Right cardiac atrium (tissue), 5 donors: Measurements from ENCODE around the gene GJC2. TPM values are rescaled to one million over a fixed set of nuclear protein-coding genes. Genes with fewer than 3 reads are reported as not detected.

ENCODE experiments used
- ATAC-seq, 2 donors: fragments of 200-7000 bp; cut with Tn5 transposase; one replicate each; pipeline versions ENCODE4 v1.8.0 to v1.9.1; 2020; ENCODE audit warnings: moderate library complexity in 2 of 2, mild to moderate bottlenecking in 1 of 2
- DNase-seq, 3 donors: peaks; one replicate each; pipeline ENCODE4 v3.0.0-alpha.2; 2020
- H3K27ac ChIP-seq: one replicate; pipeline ENCODE4 v1.5.1; 2013; ENCODE audit warnings: mild to moderate bottlenecking, low read length, control low read depth, moderate library complexity
- H3K27me3 ChIP-seq: one replicate; pipeline ENCODE4 v1.6.1; 2013; ENCODE audit not compliant: control insufficient read depth, insufficient read depth
- H3K4me1 ChIP-seq: one replicate; pipeline ENCODE4 v1.6.1; 2013; ENCODE audit warnings: low read length; ENCODE audit not compliant: control insufficient read depth, insufficient read depth
- H3K4me3 ChIP-seq: one replicate; pipeline ENCODE4 v1.5.1; 2013; ENCODE audit warnings: low read length, control low read depth
- H3K9me3 ChIP-seq: one replicate; pipeline ENCODE4 v1.6.1; 2013; ENCODE audit warnings: low read length; ENCODE audit not compliant: control insufficient read depth
- WGBS: extraction: QIAGEN DNeasy Blood & Tissue Kit; methylation state at CpG from one replicate; pipeline ENCODE4 v1.1.7; 2013; 5-methylcytosine and 5-hydroxymethylcytosine counted together
- intact Hi-C, 4 donors: fragments of 100-400 bp; cut with DNase I; formaldehyde crosslinking; loops; one replicate each; pipeline versions ENCODE4 v1.11.0 to v1.14.0; 2022 to 2023
- polyA plus RNA-seq: library from polyadenylated mRNA; stranded (reverse); fragments of 200-250 nt; gene quantifications from one replicate; pipeline ENCODE4 v1.2.3, GENCODE V29; 2013
- total RNA-seq, 4 donors: library from RNA; stranded (reverse); fragmentation: NEBNext Ultra II Directional; extraction: Animal tissue kit (Norgen Biotek cat#: 25700); gene quantifications; one replicate each; pipeline ENCODE4 v1.2.1, GENCODE V29; 2021
- donor health status: healthy with polysubstance abuse.
- donor health status: DM: no; HTN: yes; CAD: no.
- donor health status: DM: no; HTN: no; CAD: no.
- donor health status: DM: no; HTN: yes; CAD: no; lungs with severe emphysema.
- donor health status: DM: yes; HTN: yes; CAD: no.

Gene GJC2
- total and polyA plus RNA-seq, 5 donors, result 1.2 to 2.2 (median 1.6) TPM

DNA sequence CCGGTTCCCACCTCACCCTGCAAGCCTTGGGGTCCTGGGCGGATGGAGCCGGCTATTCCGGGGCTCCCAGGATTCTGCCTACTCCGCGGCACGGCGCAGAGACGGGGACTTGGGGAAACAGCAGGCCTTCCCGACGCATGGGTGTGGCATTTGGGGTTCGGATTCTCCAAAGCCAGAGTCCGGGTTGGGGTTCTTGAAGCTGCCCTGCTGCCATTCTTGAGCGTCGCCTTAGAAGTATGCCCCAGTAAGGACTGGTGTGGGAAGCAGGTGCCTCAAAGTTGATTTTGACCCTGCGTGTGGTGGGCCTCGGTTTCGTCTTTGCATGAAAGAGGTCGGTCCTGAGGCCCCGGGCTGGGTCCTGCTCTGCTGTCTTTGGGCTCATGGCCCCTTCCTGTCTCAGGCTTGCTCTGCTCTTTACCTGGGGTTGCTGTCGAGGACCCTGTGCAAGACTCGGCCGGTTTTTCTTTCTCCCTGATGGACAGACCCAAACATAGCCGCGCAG is 9.0 kb upstream of the GJC2 start:
- intact Hi-C loops, result loop anchor here in 1 of 4 donors (2.0 kb wide), 1 partner anchor 22 kb away; no protein-coding TSS in a partner anchor
- H3K27me3 ChIP-seq, result no peaks in the 10 kb centered on the region
- DNase-seq, result no peak
- H3K4me3 ChIP-seq, result peak overlapping the region; percentile 72
- no peak for ATAC-seq
- H3K27ac ChIP-seq, result peak overlapping the region; percentile 83
- peaks cover 14% of the 10 kb centered on the region for H3K4me1 ChIP-seq
- H3K9me3 ChIP-seq, result no peaks in the 10 kb centered on the region
- WGBS, result 5% methylated on average over 25 of the region's 25 CpGs

DNA sequence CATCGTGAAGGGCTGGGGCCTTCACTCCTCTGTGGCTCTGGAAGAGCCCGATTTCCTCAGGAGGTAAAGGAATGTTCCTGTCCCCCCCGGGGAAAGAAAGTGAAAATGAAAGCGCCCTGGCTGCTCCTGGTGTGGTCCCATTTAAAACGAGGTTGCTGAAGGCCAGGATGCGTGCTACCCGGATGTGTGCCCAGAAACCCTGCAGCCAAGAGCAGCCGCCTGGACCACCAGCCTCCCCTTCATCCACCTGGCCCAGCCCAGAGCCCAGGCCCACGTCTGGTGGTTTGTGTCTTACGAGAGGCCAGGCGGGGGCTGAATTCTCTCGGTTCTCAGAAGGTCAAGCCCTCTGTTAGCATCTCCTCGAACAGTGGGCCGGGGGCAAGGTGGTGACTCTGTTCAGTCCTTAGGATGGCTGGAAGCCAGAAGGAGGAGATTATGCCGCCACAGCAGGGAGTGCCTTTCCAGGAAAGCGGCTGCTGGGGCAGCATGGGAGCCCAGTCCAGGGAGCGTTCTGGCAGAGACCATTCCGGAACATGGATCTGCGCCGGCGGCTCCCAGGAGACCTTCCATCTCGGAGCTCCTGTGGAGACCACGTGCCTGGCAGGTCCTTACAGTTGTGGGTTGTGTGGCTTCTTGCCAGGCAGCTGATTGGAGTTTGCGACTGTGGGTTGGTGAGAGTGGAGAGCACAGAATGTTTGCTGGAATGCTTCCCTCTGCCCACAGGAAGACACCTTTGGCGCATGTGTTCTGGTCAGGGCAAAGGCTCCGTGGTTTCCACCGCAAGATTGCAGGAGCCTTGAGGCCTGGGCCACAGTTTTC is 8.3 kb upstream of the GJC2 start:
- peak in 1 of 2 donors; percentile 0 for ATAC-seq
- intact Hi-C loops, result loop anchor here in 1 of 4 donors (2.0 kb wide), 1 partner anchor 21 kb away; no protein-coding TSS in a partner anchor

DNA sequence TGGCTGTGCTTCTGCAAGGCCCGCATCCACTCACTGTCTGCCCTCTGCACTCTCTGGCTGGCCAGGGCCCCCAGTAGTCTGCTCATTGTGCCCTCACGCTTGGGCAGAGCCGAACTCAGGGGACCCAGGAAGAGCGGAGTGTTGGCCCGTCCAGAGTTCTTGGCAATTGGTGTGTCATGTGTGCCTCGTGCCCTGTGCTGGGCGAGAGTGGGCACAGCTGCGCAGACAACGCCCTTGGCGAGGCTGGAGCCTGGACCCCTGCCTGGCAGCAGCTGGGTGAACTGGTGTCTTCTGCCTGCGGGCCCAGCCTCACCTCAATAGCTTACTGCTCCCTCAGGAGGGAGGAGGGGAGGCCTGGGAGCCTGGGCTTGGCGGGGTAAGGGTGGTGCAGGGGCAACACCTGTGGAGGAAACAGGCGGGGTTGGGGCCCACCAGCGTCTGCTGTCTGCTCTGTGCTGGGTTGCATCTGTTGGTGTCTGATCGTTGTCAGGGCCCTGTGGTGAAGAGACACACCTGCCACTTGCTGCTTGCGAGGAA is 7.5 kb upstream of the GJC2 start:
- intact Hi-C loops, result no loop called here
- Histone ChIP-seq H3K9me3 (no peaks in the 10 kb centered on the region), H3K4me1 (peaks cover 14% of the 10 kb centered on the region), H3K27ac (peak overlapping the region; percentile 83), H3K27me3 (no peaks in the 10 kb centered on the region), H3K4me3 (no peak overlapping the region)
- WGBS, result 76% methylated on average over 16 of the region's 16 CpGs
- no peak for ATAC-seq
- peak in 2 of 3 donors; percentile 50 to 58 for DNase-seq

More for the DNA sequence above, 8.3 kb upstream of the GJC2 start:
- H3K27ac ChIP-seq, result peak overlapping the region; percentile 83
- WGBS, result 27% methylated on average over 27 of the region's 27 CpGs
- H3K4me1 ChIP-seq, result peaks cover 14% of the 10 kb centered on the region
- DNase-seq, result peak; percentile 79 to 88 (median 87)
- H3K27me3 ChIP-seq, result no peaks in the 10 kb centered on the region
- H3K4me3 ChIP-seq, result peak overlapping the region; percentile 72
- no peaks in the 10 kb centered on the region for H3K9me3 ChIP-seq

DNA sequence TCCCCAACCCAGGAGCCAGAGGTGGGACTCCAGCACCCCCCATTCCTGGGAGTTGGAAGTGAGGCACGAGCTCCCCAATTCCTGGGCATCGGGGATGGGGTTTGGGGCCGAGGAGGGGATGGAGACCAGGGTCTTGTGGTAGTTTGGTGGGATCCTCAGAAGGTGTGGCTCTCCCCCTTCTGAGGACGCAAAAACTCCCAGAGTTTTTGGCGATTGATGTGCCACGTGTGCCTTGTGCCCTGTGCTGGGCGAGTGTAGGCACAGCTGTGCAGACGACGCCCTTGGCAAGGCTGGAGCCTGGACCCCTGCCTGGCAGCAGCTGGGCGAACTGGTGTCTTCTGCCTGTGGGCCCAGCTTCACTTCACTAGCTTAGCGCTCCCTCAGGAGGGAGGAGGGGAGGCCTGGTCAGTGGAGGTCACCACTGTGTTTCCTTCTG is 7.0 kb upstream of the GJC2 start:
- H3K27ac ChIP-seq, result no peak overlapping the region
- DNase-seq, result no peak
- intact Hi-C loops, result no loop called here

DNA sequence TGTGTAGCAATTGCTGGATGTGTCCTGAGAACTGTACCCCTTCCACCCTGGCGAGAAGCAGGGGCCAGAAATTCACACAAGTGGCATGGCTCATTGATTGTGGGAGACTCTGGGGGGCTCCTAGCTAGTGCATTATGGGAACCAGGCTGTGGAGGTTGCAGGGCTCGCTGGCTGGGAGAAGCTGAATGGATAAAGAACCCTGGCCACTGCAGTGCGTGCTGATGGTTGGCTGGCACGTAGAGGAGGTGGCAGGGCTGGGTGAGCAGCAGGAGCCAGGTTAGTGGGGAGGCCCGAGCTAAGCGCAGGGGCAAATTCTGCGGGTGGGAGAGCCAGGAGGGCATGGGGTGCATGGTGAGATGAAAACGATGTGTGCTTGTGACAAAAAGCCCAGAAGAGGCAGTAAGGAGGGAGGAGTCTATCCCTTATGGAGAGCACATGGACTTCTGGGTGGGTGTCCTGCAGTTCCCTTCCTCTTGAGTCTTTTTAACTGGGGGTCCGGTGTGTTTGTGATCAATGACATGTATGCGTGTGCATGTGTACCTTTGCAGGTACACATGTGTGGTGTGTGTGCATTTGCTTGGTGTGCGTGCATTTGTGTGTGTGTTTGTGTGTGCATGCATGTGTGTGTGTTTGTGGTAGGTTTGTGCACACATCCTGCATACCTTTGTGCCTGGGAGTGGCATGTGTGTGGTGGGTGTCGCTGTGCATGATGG is 6.1 kb upstream of the GJC2 start:
- WGBS, result 86% methylated on average over 12 of the region's 12 CpGs
- Histone ChIP-seq H3K4me3 (no peak overlapping the region), H3K27ac (no peak overlapping the region), H3K27me3 (no peaks in the 10 kb centered on the region), H3K4me1 (peaks cover 14% of the 10 kb centered on the region), H3K9me3 (no peaks in the 10 kb centered on the region)
- DNase-seq (no peak), ATAC-seq (no peak)
- intact Hi-C loops, result no loop called here

More for the DNA sequence above, 7.0 kb upstream of the GJC2 start:
- H3K27me3 ChIP-seq, result no peaks in the 10 kb centered on the region
- no peak overlapping the region for H3K4me3 ChIP-seq
- no peak for ATAC-seq
- WGBS, result 79% methylated on average over 11 of the region's 11 CpGs
- H3K4me1 ChIP-seq, result peaks cover 14% of the 10 kb centered on the region
- no peaks in the 10 kb centered on the region for H3K9me3 ChIP-seq

DNA sequence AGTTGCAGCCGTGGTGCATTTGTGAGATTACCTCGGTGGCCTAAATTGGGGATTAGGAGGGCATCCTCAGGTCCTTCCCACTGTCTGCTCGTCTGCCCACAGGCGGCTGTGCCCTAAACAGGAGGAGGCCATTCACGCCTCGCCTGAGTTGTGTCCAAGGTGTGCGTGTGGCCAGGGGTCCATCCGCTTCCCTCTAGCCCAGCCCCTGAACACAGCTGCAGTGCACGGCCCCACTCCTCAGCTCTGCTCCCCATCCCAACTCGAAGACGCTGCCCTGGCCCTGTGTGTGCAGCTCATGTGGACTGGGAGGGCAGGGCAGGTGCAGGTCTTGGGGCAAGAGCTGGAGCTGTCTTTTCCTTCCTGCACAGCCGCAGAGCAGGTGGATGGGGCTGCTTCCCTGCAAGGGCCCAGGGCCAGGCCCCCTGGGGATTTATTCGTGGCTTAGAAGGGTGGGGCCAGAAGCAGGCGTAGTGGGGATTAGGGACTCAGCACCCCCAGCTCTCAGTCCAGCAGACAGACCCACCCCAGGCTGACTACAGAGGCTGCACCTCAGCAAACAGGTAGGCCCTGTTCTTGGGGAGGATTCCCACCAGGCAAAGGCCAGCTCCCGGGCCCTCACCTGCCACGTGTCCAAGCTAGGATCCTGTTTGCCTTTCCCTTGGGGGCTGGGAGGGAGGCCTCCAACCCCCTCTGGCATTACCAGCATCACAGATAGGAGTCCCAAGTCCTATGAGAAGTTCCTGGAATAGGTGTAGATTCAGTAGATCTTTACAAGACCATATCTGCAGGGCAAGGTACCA is 5.3 kb upstream of the GJC2 start:
- 80% methylated on average over 16 of the region's 16 CpGs for WGBS
- ATAC-seq (no peak), DNase-seq (peak in 1 of 3 donors; percentile 56)
- H3K4me1 ChIP-seq, result peaks cover 20% of the 10 kb centered on the region
- intact Hi-C loops, result no loop called here
- no peaks in the 10 kb centered on the region for H3K27me3 ChIP-seq
- no peak overlapping the region for H3K4me3 ChIP-seq
- H3K27ac ChIP-seq, result no peak overlapping the region
- no peaks in the 10 kb centered on the region for H3K9me3 ChIP-seq

DNA sequence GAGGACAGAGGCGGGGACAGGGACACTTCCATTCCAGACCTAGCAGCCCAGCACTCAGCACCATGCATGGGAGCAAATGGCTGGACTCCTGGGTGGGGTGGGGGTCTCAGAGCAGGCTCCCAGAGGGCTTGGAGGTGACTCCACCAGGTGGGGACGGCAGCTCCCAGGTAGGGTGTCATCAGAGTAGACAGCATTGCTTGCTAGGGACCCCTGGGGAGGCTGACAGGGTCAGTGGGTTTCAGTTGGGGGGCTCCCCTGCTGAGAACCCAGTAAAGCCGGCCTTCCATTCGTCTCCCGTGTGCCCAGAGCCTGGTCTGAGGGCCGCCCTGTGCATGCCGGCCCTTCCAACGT is 4.8 kb upstream of the GJC2 start:
- Histone ChIP-seq H3K27me3 (no peaks in the 10 kb centered on the region), H3K27ac (no peak overlapping the region), H3K4me1 (peaks cover 22% of the 10 kb centered on the region), H3K4me3 (no peak overlapping the region), H3K9me3 (no peaks in the 10 kb centered on the region)
- 84% methylated on average over 8 of the region's 8 CpGs for WGBS
- no peak for DNase-seq
- intact Hi-C loops, result no loop called here
- ATAC-seq, result no peak

DNA sequence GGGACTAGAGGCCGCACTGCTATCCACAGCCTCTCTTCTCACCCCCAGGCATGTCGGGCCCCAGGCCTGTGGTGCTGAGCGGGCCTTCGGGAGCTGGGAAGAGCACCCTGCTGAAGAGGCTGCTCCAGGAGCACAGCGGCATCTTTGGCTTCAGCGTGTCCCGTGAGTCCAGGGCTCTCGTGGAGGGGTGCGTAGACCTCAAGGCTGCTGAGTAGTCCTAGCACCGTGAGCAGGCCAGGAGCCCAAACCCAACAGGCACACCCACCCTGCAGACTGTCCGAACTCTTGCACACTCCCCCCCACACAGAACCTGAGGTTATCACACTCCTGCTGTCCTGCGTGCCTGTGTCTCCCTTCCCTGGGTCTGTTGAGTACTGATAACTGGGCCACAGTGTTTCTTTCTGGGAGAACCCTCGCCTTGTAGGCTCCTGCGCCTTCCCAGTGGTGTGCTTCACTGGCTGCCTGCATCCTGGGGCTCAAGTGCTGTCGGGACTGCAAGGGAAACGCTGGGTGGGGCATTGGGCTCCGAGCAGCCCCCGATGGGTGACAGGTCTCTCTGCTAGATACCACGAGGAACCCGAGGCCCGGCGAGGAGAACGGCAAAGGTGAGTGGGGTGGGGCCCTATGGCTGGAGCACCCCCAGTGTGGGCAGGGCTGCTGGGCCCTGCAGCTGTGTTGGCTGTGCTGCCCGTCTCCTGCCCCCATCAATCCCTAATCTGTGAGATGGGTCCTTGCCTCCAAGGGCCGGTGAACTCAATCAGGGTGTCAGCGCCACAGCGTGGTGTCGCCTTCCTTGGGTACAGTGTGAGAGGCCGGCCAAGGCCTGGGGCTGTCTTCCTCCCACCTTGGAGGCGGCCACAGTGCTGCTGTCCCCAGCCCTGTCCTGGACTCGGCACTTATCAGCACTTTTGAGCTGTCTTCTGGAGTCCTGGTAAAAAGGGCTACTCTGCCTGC is 4.0 kb upstream of the GJC2 start:
- intact Hi-C loops, result no loop called here
- peaks cover 25% of the 10 kb centered on the region for H3K4me1 ChIP-seq
- H3K9me3 ChIP-seq, result no peaks in the 10 kb centered on the region
- 87% methylated on average over 31 of the region's 31 CpGs for WGBS
- DNase-seq (peak in 1 of 3 donors; percentile 55), ATAC-seq (no peak)
- H3K27me3 ChIP-seq, result no peaks in the 10 kb centered on the region
- H3K4me3 ChIP-seq, result no peak overlapping the region
- H3K27ac ChIP-seq, result no peak overlapping the region

DNA sequence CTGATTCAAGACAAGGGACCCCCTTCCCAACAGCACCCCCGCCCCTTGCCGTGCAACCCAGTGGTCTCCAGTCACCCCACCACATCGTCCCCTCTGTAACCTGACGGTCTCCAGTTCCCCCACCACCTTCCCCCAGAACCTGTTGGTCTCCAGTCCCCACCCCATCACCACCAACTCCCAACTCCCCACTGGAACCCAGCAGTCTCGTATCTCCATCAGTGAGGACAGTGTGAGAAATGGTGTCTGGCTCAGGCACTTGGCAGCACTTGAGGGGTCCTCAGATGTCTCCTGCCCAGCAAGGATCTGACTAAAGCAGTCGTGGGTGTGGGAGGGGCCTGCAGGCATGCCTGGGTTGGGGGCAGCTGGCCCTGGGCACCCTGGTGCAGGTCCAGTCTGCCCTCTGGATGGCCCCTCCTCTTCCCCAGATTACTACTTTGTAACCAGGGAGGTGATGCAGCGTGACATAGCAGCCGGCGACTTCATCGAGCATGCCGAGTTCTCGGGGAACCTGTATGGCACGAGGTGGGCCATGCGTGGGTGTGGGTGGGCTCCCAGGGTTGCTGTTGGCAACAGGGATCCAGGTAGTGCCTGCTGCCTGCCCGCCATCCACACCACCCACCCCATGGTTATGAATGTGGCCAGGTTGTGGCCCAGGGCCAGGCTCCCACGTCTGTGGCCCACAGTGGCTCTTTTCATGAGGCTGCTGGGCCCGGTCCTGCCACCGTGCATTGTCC is 3.1 kb upstream of the GJC2 start:
- H3K9me3 ChIP-seq, result no peaks in the 10 kb centered on the region
- H3K4me3 ChIP-seq, result no peak overlapping the region
- no peak overlapping the region for H3K27ac ChIP-seq
- peaks cover 27% of the 10 kb centered on the region for H3K4me1 ChIP-seq
- ATAC-seq (no peak), DNase-seq (peak in 1 of 3 donors; percentile 55)
- H3K27me3 ChIP-seq, result no peaks in the 10 kb centered on the region
- 90% methylated on average over 18 of the region's 18 CpGs for WGBS
- intact Hi-C loops, result no loop called here
